CD4-positive, alpha-beta T cell (primary cell): ENCODE measurements around the gene METTL24. TPM values are rescaled to one million over a fixed set of nuclear protein-coding genes. Genes with fewer than 3 reads are reported as not detected.
"Not testable (repeated sequence)": the region's sequence is repeated elsewhere in the genome, so short reads cannot be mapped to it uniquely, and the experiment has no call there.

Experiments used
- ATAC-seq: fragments of 200-7000 bp; cut with Tn5 transposase; one replicate; pipeline ENCODE4 v1.10.0; 2022; ENCODE audit warnings: mild to moderate bottlenecking; ENCODE audit not compliant: poor library complexity
- CTCF ChIA-PET: fragments of 350-600 bp; sonication (Branson Sonifier 250); formaldehyde crosslinking; loops from one replicate; lab custom pipeline; 2021; ENCODE audit warnings: antibody characterized with exemption, inconsistent platforms; lab: Charles Lee
- POLR2A ChIA-PET: fragments of 350-600 bp; sonication (Branson Sonifier 250); formaldehyde crosslinking; loops from one replicate; lab custom pipeline; 2021; ENCODE audit warnings: antibody characterized with exemption, inconsistent platforms; lab: Charles Lee
- DNase-seq, 14 experiments: peaks; one replicate each; pipeline ENCODE4 v3.0.0-alpha.2; 2013 to 2020; ENCODE audit warnings: mixed read lengths in 2 of 14
- H3K27ac ChIP-seq, 2 donors: one replicate each; pipeline versions ENCODE4 v1.5.1 to v1.7.0; 2013; ENCODE audit warnings: low read length in 2 of 2, low read depth in 1 of 2, mild to moderate bottlenecking in 1 of 2
- H3K27me3 ChIP-seq, 2 experiments: 1 replicate in 1 of 2; 2 replicates in 1 of 2; pipeline versions ENCODE4 v1.6.1 to v1.7.0; 2013; ENCODE audit warnings: low read length in 2 of 2, control low read depth in 1 of 2, mild to moderate bottlenecking in 1 of 2, moderate library complexity in 1 of 2; ENCODE audit not compliant: insufficient read depth in 2 of 2, control insufficient read depth in 1 of 2
- H3K36me3 ChIP-seq: one replicate; pipeline ENCODE4 v1.6.1; 2013; ENCODE audit warnings: low read length, control low read depth; ENCODE audit not compliant: insufficient read depth
- H3K4me1 ChIP-seq: one replicate; pipeline ENCODE4 v1.6.1; 2013; ENCODE audit warnings: low read length, control low read depth; ENCODE audit not compliant: insufficient read depth
- H3K4me3 ChIP-seq: one replicate; pipeline ENCODE4 v1.5.1; 2013; ENCODE audit warnings: mild to moderate bottlenecking, low read length, moderate library complexity
- H3K9me3 ChIP-seq, 2 experiments: 1 replicate in 1 of 2; 2 replicates in 1 of 2; pipeline versions ENCODE4 v1.6.1 to v1.7.0; 2013; ENCODE audit warnings: low read length in 2 of 2, mild to moderate bottlenecking in 2 of 2, control low read depth in 1 of 2, moderate library complexity in 1 of 2; ENCODE audit not compliant: control insufficient read depth in 1 of 2, insufficient read depth in 1 of 2
- H3K27ac Mint-ChIP-seq: one replicate; pipeline ENCODE4 v1.8.0; 2020; ENCODE audit warnings: mixed read lengths
- H3K27me3 Mint-ChIP-seq: one replicate; pipeline ENCODE4 v1.8.0; 2021; ENCODE audit warnings: mixed read lengths
- H3K36me3 Mint-ChIP-seq: one replicate; pipeline ENCODE4 v1.8.0; 2021; ENCODE audit warnings: low read depth, mixed read lengths
- H3K4me1 Mint-ChIP-seq: one replicate; pipeline ENCODE4 v1.8.0; 2021; ENCODE audit warnings: low read depth, mixed read lengths
- H3K4me3 Mint-ChIP-seq: one replicate; pipeline ENCODE4 v1.8.0; 2020; ENCODE audit warnings: mild to moderate bottlenecking, mixed read lengths
- H3K9me3 Mint-ChIP-seq: one replicate; pipeline ENCODE4 v1.8.0; 2020; ENCODE audit warnings: mixed read lengths
- intact Hi-C, 2 experiments: fragments of 100-400 bp; cut with DNase I in 1 of 2; cut with micrococcal nuclease in 1 of 2; formaldehyde crosslinking; loops; one replicate each; pipeline versions ENCODE4 v1.15.1 to v1.9.0; 2023 to 2025; cut with DNase I, micrococcal nuclease
- total RNA-seq, 174 experiments: library from RNA in 2 of 174; stranded (reverse) in 2 of 174; gene quantifications; one replicate each; pipeline ENCODE4 v1.2.3 and lab custom pipeline; 2021 to 2026
- TF ChIP-seq, protein P1 (sequence below): fragments of 200-600 bp; IDR thresholded peaks from one replicate; pipeline ENCODE4 v1.8.0; 2022; ENCODE audit warnings: antibody characterized with exemption, mild to moderate bottlenecking

Gene METTL24
- total RNA-seq, 2 experiments from 2014 or later: not detected

DNA sequence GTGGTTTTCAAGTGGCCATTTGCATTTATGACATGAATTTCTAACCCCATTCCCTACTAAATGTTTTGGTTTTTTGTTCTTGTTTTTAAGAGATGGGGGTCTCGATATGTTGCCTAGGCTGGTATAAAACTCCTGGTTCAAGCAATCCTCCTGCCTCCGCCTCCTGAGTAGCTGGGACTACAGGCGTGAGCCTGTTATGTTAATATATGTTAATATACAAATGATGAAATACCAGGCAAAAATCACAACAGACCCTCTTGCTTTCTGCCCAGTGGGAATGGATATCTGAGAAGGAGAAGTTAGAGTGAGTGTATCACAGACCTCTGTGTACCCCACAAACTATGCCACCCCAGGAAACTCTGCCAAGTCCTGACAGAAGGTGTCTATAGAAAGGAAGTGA lies 111.8 kb downstream of the METTL24 start:
- ChIA-PET CTCF (interaction anchor here (0.5 to 1.5 kb wide), 2 partner anchors 19 to 49 kb away, joined by 3 read pairs; no protein-coding TSS in a partner anchor), POLR2A (interaction anchor here (1.1 kb wide), 1 partner anchor 9 kb away, joined by 3 read pairs; no protein-coding TSS in a partner anchor)
- peaks cover 4% of the 10 kb centered on the region for H3K9me3 Mint-ChIP-seq
- no peaks in the 10 kb centered on the region for H3K27me3 Mint-ChIP-seq
- no peak overlapping the region for H3K27ac ChIP-seq
- no peaks in the 10 kb centered on the region for H3K9me3 ChIP-seq
- H3K27me3 ChIP-seq: no peaks in the 10 kb centered on the region
- DNase-seq: no peak
- intact Hi-C loops: no loop called here
- no peak overlapping the region for H3K27ac Mint-ChIP-seq
- H3K36me3 ChIP-seq: no peaks in the 10 kb centered on the region
- no peak overlapping the region for H3K4me3 ChIP-seq
- no peaks in the 10 kb centered on the region for H3K4me1 Mint-ChIP-seq
- peaks cover 3% of the 10 kb centered on the region for H3K36me3 Mint-ChIP-seq
- TF ChIP-seq, protein P1, sequence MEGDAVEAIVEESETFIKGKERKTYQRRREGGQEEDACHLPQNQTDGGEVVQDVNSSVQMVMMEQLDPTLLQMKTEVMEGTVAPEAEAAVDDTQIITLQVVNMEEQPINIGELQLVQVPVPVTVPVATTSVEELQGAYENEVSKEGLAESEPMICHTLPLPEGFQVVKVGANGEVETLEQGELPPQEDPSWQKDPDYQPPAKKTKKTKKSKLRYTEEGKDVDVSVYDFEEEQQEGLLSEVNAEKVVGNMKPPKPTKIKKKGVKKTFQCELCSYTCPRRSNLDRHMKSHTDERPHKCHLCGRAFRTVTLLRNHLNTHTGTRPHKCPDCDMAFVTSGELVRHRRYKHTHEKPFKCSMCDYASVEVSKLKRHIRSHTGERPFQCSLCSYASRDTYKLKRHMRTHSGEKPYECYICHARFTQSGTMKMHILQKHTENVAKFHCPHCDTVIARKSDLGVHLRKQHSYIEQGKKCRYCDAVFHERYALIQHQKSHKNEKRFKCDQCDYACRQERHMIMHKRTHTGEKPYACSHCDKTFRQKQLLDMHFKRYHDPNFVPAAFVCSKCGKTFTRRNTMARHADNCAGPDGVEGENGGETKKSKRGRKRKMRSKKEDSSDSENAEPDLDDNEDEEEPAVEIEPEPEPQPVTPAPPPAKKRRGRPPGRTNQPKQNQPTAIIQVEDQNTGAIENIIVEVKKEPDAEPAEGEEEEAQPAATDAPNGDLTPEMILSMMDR: no peak
- no peaks in the 10 kb centered on the region for H3K4me1 ChIP-seq
- H3K4me3 Mint-ChIP-seq: no peak overlapping the region
- ATAC-seq: no peak

DNA sequence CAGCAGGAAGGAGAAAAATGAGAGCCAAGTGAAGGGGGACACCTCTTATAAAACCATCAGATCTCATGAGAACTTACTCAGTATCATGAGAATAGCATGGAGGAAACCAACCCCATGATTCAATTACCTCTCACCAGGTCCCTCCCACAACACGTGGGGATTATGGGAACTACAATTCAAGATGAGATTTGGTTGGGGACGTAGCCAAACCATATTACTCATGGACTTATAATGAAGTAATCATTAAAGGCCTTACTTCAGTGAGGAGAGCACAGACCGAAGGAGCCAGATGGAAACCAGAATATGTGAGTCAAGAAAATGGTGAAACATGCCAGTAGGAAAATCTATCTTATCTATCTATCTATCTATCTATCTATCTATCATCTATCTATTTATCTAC lies 113.5 kb downstream of the METTL24 start:
- DNase-seq, POLR2A ChIA-PET, H3K4me1 ChIP-seq, H3K9me3 ChIP-seq, H3K27me3 ChIP-seq, ATAC-seq, H3K27ac ChIP-seq, H3K36me3 Mint-ChIP-seq, H3K27me3 Mint-ChIP-seq, H3K4me1 Mint-ChIP-seq, H3K36me3 ChIP-seq, H3K27ac Mint-ChIP-seq, CTCF ChIA-PET, H3K9me3 Mint-ChIP-seq, H3K4me3 Mint-ChIP-seq, intact Hi-C loops, H3K4me3 ChIP-seq: not testable (repeated sequence)

DNA sequence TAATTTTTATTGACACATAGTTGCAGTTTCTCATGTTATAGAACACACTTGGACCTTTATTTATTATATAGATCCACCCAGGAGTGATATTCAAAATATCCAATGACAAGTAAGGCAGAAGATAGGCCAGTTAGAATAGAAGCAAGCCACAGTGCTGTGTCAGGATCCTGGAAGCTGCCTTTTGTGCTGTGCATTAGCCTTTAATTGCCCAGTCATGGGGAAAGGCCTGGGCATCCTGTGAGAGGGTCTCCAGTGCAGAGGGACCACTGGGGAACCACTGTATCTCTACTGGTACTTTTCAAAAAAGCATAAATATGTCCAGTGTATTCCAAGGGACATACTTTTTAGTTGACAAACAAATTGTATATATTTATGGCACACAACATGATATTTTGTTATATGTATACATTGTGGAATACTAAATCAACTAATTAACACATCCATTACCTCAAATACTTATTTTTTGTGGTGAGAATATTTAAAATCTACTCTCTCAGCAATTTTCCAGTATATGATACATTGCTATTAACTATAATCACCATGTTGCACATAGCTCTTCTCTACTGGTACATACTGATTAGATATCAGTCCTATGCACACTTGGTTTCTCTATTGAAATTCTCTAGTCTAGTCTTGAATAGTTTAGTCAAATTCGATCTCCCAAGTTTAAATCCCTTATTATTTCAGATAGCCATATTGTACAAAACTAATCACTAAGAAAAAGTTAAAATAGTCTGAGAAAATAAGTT lies 118.4 kb downstream of the METTL24 start:
- H3K4me1 ChIP-seq: no peaks in the 10 kb centered on the region
- peaks cover 2% of the 10 kb centered on the region for H3K36me3 ChIP-seq
- no peak for DNase-seq
- intact Hi-C loops: no loop called here
- H3K36me3 Mint-ChIP-seq: peaks cover 20% of the 10 kb centered on the region
- H3K4me3 ChIP-seq: no peak overlapping the region
- ChIA-PET POLR2A (no interaction called here), CTCF (no interaction called here)
- no peaks in the 10 kb centered on the region for H3K9me3 Mint-ChIP-seq
- no peak overlapping the region for H3K27ac ChIP-seq
- H3K27me3 Mint-ChIP-seq: no peaks in the 10 kb centered on the region
- H3K9me3 ChIP-seq: no peaks in the 10 kb centered on the region
- H3K27me3 ChIP-seq: no peaks in the 10 kb centered on the region
- no peak for ATAC-seq
- TF ChIP-seq, protein P1: no peak
- no peak overlapping the region for H3K4me3 Mint-ChIP-seq
- no peak overlapping the region for H3K27ac Mint-ChIP-seq
- no peaks in the 10 kb centered on the region for H3K4me1 Mint-ChIP-seq

DNA sequence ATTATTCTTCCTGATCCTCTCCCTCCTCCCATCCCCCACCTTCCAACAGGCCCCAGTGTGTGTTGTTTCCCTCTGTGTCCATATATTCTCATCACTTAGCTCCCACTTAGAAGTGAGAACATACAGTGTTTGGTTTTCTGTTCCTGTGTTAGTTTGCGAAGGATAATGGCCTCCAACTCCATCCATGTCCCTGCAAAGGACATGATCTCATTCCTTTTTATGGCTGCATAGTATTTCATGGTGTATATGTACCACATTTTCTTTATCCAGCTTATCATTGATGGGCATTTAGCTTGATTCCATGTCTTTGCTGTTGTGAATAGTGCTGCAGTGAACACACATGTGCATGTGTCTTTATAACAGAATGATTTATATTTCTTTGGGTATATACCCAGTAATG lies 122.1 kb downstream of the METTL24 start:
- H3K36me3 ChIP-seq, DNase-seq, H3K9me3 ChIP-seq, H3K4me3 Mint-ChIP-seq, H3K27me3 ChIP-seq, CTCF ChIA-PET, H3K27me3 Mint-ChIP-seq, intact Hi-C loops, H3K9me3 Mint-ChIP-seq, H3K27ac Mint-ChIP-seq, POLR2A ChIA-PET, H3K4me1 ChIP-seq, H3K4me3 ChIP-seq, H3K27ac ChIP-seq, ATAC-seq: not testable (repeated sequence)
- Mint-ChIP-seq H3K36me3 (peaks cover 33% of the 10 kb centered on the region), H3K4me1 (peaks cover 17% of the 10 kb centered on the region)
